Erythroblast (primary cell): ENCODE measurements around the gene ZC2HC1C.

ENCODE experiments used
- GATA1 ChIP-seq: IDR thresholded peaks from 2 replicates; pipeline ENCODE4 v1.6.1; 2011; ENCODE audit warnings: low read depth, mild to moderate bottlenecking, control low read depth, low read length, moderate library complexity
- POLR2A ChIP-seq: IDR thresholded peaks from 2 replicates; pipeline ENCODE4 v1.6.1; 2011; ENCODE audit warnings: mild to moderate bottlenecking, low read length

- TF ChIP-seq POLR2A, result no peak
- TF ChIP-seq GATA1, result no peak
Measured at GRCh38 chr14:75059642-75060041, 9.8 kb upstream of the ZC2HC1C start.
